HepG2 (cell line): Measurements from ENCODE around the gene ST6GALNAC3. TPM values are rescaled to one million over a fixed set of nuclear protein-coding genes. Genes with fewer than 3 reads are reported as not detected.

ENCODE experiments used
- ATAC-seq: fragments of 200-7000 bp; cut with Tn5 transposase; 3 replicates; pipeline ENCODE4 v1.9.1; 2020; ENCODE audit warnings: mild to moderate bottlenecking, moderate library complexity
- BruUV-seq: library from RNA; stranded (reverse); fragments of 400-500 nt; replicated peaks from 2 replicates; lab custom pipeline; 2021; lab: Mats Ljungman, UMichigan
- CTCF ChIA-PET: fragments of 300-600 bp; formaldehyde crosslinking; extraction: SDS; loops from one replicate; lab custom pipeline; 2021; ENCODE audit warnings: low total read pairs, inconsistent platforms, low intra/inter-chr PET ratio; lab: Yijun Ruan, JAX
- POLR2A ChIA-PET: fragments of 350-600 bp; sonication (Branson Sonifier 250); formaldehyde crosslinking; loops from one replicate; lab custom pipeline; 2020; ENCODE audit warnings: antibody characterized with exemption, inconsistent platforms; lab: Yijun Ruan, JAX
- DNase-seq: peaks from one replicate; pipeline ENCODE4 v3.0.0-alpha.2; 2015; ENCODE audit warnings: low spot score
- FAIRE-seq: peaks from 3 replicates; lab custom pipeline; 2011; peaks lifted over from hg19 to GRCh38; lab: Jason Lieb, UNC
- H2AFZ ChIP-seq: one replicate; pipeline ENCODE4 v1.6.1; 2011; ENCODE audit warnings: low read length, inconsistent platforms
- H3K27ac ChIP-seq: fragments of 300-600 bp; 3 replicates; pipeline ENCODE4 v1.8.0; 2011; ENCODE audit warnings: mixed run types, mild to moderate bottlenecking, mixed read lengths, low read length, inconsistent platforms; ENCODE audit not compliant: insufficient read depth; ENCODE audit errors: extremely low read length
- H3K27me3 ChIP-seq, 2 experiments: fragments of 200-600 bp in 1 of 2; 2 replicates in 1 of 2; 3 replicates in 1 of 2; pipeline versions ENCODE4 v1.6.0 to v1.8.0; 2011; ENCODE audit warnings: low read length in 2 of 2, mild to moderate bottlenecking in 2 of 2, moderate library complexity in 2 of 2, inconsistent platforms in 1 of 2; ENCODE audit not compliant: insufficient read depth in 2 of 2, control insufficient read depth in 1 of 2
- H3K36me3 ChIP-seq, 2 experiments: fragments of 200-600 bp in 1 of 2; replicated peaks in 1 of 2; 2 replicates in 1 of 2; 3 replicates in 1 of 2; pipeline versions ENCODE4 v1.5.1 to v1.8.0; 2011; ENCODE audit warnings: low read length in 2 of 2, inconsistent platforms in 1 of 2; ENCODE audit not compliant: insufficient read depth in 2 of 2, control insufficient read depth in 1 of 2
- H3K4me1 ChIP-seq: 2 replicates; pipeline ENCODE4 v1.5.1; 2012; ENCODE audit warnings: low read length, inconsistent platforms; ENCODE audit not compliant: insufficient read depth
- H3K4me2 ChIP-seq: 2 replicates; pipeline ENCODE4 v1.6.0; 2011; ENCODE audit warnings: low read depth, low read length, inconsistent platforms
- H3K4me3 ChIP-seq, 3 experiments: fragments of 200-600 bp in 1 of 3; sonication (generic), shearing (Covaris generic) in 1 of 3; replicated peaks in 1 of 3; 2 replicates each; pipeline ENCODE4 v1.5.1; 2011 to 2016; ENCODE audit warnings: low read length in 3 of 3, inconsistent platforms in 2 of 3, low read depth in 2 of 3, mild to moderate bottlenecking in 2 of 3, control low read depth in 1 of 3, mixed read lengths in 1 of 3; ENCODE audit not compliant: insufficient read depth in 1 of 3
- H3K79me2 ChIP-seq: one replicate; pipeline ENCODE4 v1.6.1; 2011; ENCODE audit warnings: low read length, inconsistent platforms; ENCODE audit not compliant: insufficient read depth
- H3K9ac ChIP-seq: 2 replicates; pipeline ENCODE4 v1.6.0; 2011; ENCODE audit warnings: mild to moderate bottlenecking, low read depth, low read length, inconsistent platforms; ENCODE audit not compliant: insufficient read depth
- H3K9me3 ChIP-seq: 2 replicates; pipeline ENCODE4 v1.5.1; 2012; ENCODE audit warnings: mild to moderate bottlenecking, low read length
- H4K20me1 ChIP-seq: 2 replicates; pipeline ENCODE4 v1.6.0; 2011; ENCODE audit warnings: inconsistent platforms, mild to moderate bottlenecking, low read length, moderate library complexity; ENCODE audit not compliant: insufficient read depth
- CBX5 ChIP-seq: sonication (generic); formaldehyde crosslinking; IDR thresholded peaks from 2 replicates; pipeline ENCODE4 v1.4.0; 2020; ENCODE audit warnings: missing genetic modification reagents, borderline replicate concordance
- EED ChIP-seq: sonication (generic); formaldehyde crosslinking; IDR thresholded peaks from 2 replicates; pipeline ENCODE4 v1.5.0; 2020; ENCODE audit warnings: mild to moderate bottlenecking, missing genetic modification reagents
- HINFP ChIP-seq: sonication (generic); formaldehyde crosslinking; IDR thresholded peaks from 2 replicates; pipeline ENCODE4 v1.4.0; 2020; ENCODE audit warnings: low read depth, mild to moderate bottlenecking, missing genetic modification reagents
- PLSCR1 ChIP-seq: sonication (generic); formaldehyde crosslinking; IDR thresholded peaks from 2 replicates; pipeline ENCODE4 v1.5.0; 2020; ENCODE audit warnings: missing genetic modification reagents, mild to moderate bottlenecking, borderline replicate concordance
- SOX6 ChIP-seq, 2 experiments: fragments of 450-650 bp in 1 of 2; sonication (generic) in 1 of 2; formaldehyde crosslinking in 1 of 2; IDR thresholded peaks; 2 replicates each; pipeline versions ENCODE4 v1.4.0 to v1.6.1; 2017 to 2020; ENCODE audit warnings: antibody characterized with exemption in 1 of 2, mild to moderate bottlenecking in 1 of 2, missing genetic modification reagents in 1 of 2
- TCF12 ChIP-seq, 2 experiments: fragments of 450-650 bp in 1 of 2; sonication (generic) in 1 of 2; formaldehyde crosslinking in 1 of 2; IDR thresholded peaks; 2 replicates each; pipeline versions ENCODE4 v1.6.1 to v1.8.0; 2017 to 2022; ENCODE audit warnings: antibody characterized with exemption in 1 of 2, mild to moderate bottlenecking in 1 of 2, missing genetic modification reagents in 1 of 2, moderate library complexity in 1 of 2
- ZC3H4 ChIP-seq: sonication (generic); formaldehyde crosslinking; IDR thresholded peaks from 2 replicates; pipeline ENCODE4 v1.4.0; 2020; ENCODE audit warnings: missing genetic modification reagents, borderline replicate concordance
- WGBS: methylation state at CpG from one replicate; pipeline ENCODE4 v1.1.6; 2017; ENCODE audit warnings: low lambda C conversion rate; 5-methylcytosine and 5-hydroxymethylcytosine counted together
- in situ Hi-C: cut with HindIII; loops from 2 replicates; pipeline ENCODE4 v1.10.0; 2017; ENCODE audit warnings: low pct_unique_long_range_greater_than_20kb; ENCODE audit not compliant: extremely low pct_ligation_motif_present
- intact Hi-C: fragments of 100-400 bp; cut with micrococcal nuclease; formaldehyde crosslinking; loops from one replicate; pipeline ENCODE4 v1.10.0; 2022; ENCODE audit not compliant: unreplicated experiment
- polyA plus RNA-seq, 8 experiments: library from polyadenylated mRNA; depleted of rRNA in 3 of 8; stranded (reverse) in 7 of 8; unstranded in 1 of 8; fragments of >200 nt; fragmentation: Illumina TruSeq in 4 of 8; extraction: Trizol in 4 of 8; gene quantifications; 2 replicates each; pipeline versions ENCODE4 v1.2.1 to v1.2.3, GENCODE V29; 2011 to 2016; ENCODE audit warnings: low read depth in 4 of 8, missing spikeins in 1 of 8, mixed read lengths in 1 of 8; ENCODE audit not compliant: insufficient read depth in 1 of 8
- total RNA-seq, 5 experiments: library from RNA; depleted of rRNA; stranded (reverse); fragments of >200 nt; fragmentation: Illumina TruSeq; extraction: Trizol; gene quantifications; 2 replicates each; pipeline ENCODE4 v1.2.3, GENCODE V29; 2016; ENCODE audit warnings: low read depth in 1 of 5
- TF ChIP-seq, protein P1 (sequence below): sonication (generic); formaldehyde crosslinking; IDR thresholded peaks from 2 replicates; pipeline ENCODE4 v1.4.0; 2020; ENCODE audit warnings: missing genetic modification reagents

The ST6GALNAC3 gene
- total and polyA plus RNA-seq, 2 of the 13 experiments (the other 11 are each of a cell fraction or from before 2014, with no cell fraction given) = not detected

GRCh38 chr1:76177615-76178014 is 103.1 kb downstream of the ST6GALNAC3 start:
- Histone ChIP-seq H3K9ac (no peak overlapping the region), H4K20me1 (no peaks in the 10 kb centered on the region), H3K79me2 (no peaks in the 10 kb centered on the region), H3K27me3 (no peaks in the 10 kb centered on the region), H2AFZ (no peak overlapping the region), H3K4me1 (peaks cover 17% of the 10 kb centered on the region), H3K27ac (no peak overlapping the region), H3K9me3 (no peaks in the 10 kb centered on the region), H3K4me2 (peak overlapping the region; percentile 29; the same call in 1 of the 2 replicates)
- no TSS peak for BruUV-seq
- DNase-seq (no peak), FAIRE-seq (no peak)
- in situ Hi-C loops = no loop called here
- CTCF ChIA-PET = no interaction called here
- POLR2A ChIA-PET = no interaction called here
- 8% methylated on average over 8 of the region's 8 CpGs for WGBS
- intact Hi-C loops = no loop called here
- no peak for TF ChIP-seq SOX6 (IDR thresholded peaks at IDR 0.05)
- no peak for TF ChIP-seq SOX6 (CRISPR knock-in tag; IDR thresholded peaks at IDR 0.05)
- TF ChIP-seq, all 625 proteins: peak for 0
- peak; percentile 79 for ATAC-seq
- Histone ChIP-seq H3K36me3 (no peaks in the 10 kb centered on the region), H3K4me3 (no peak overlapping the region)

DNA sequence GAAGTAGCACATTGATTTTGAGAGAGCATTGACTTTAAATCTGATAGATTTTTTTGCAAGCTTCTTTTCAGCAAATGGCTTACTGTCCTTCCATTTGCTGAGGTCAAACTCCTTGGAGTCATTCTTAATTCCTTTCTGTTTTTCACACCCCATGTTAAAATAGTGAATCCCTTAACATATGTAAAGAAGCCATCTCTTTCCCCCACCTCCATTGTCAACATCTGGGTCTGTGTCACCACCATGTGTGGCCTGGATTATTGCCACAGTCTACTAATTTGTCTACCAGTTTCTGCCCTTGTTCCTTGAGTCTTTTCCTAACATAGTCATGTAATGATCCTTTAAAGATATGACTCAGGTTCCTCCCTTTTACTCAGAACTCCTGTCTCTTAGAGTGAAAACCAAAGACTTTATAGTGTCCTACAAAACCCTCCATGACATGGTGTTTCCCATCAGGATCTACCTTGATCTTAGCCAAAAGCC is 104.7 kb downstream of the ST6GALNAC3 start:
- no peaks in the 10 kb centered on the region for H3K9me3 ChIP-seq
- H3K9ac ChIP-seq = no peak overlapping the region
- no peak overlapping the region for H2AFZ ChIP-seq
- peaks cover 17% of the 10 kb centered on the region for H3K4me1 ChIP-seq
- H3K79me2 ChIP-seq = no peaks in the 10 kb centered on the region
- BruUV-seq = no TSS peak
- no peaks in the 10 kb centered on the region for H3K36me3 ChIP-seq
- DNase-seq = no peak
- CTCF ChIA-PET = no interaction called here
- in situ Hi-C loops (no loop called here), intact Hi-C loops (no loop called here)
- no peak for FAIRE-seq
- no peaks in the 10 kb centered on the region for H4K20me1 ChIP-seq
- POLR2A ChIA-PET = no interaction called here
- no peak overlapping the region for H3K4me3 ChIP-seq
- ATAC-seq = no peak
- TF ChIP-seq HINFP (CRISPR knock-in tag) (no peak), EED (CRISPR knock-in tag) (no peak), PLSCR1 (CRISPR knock-in tag) (no peak), TCF12 (IDR thresholded peaks at IDR 0.05) (no peak), TCF12 (CRISPR knock-in tag; IDR thresholded peaks at IDR 0.05) (no peak), ZC3H4 (no peak), CBX5 (no peak)
- TF ChIP-seq, protein P1, sequence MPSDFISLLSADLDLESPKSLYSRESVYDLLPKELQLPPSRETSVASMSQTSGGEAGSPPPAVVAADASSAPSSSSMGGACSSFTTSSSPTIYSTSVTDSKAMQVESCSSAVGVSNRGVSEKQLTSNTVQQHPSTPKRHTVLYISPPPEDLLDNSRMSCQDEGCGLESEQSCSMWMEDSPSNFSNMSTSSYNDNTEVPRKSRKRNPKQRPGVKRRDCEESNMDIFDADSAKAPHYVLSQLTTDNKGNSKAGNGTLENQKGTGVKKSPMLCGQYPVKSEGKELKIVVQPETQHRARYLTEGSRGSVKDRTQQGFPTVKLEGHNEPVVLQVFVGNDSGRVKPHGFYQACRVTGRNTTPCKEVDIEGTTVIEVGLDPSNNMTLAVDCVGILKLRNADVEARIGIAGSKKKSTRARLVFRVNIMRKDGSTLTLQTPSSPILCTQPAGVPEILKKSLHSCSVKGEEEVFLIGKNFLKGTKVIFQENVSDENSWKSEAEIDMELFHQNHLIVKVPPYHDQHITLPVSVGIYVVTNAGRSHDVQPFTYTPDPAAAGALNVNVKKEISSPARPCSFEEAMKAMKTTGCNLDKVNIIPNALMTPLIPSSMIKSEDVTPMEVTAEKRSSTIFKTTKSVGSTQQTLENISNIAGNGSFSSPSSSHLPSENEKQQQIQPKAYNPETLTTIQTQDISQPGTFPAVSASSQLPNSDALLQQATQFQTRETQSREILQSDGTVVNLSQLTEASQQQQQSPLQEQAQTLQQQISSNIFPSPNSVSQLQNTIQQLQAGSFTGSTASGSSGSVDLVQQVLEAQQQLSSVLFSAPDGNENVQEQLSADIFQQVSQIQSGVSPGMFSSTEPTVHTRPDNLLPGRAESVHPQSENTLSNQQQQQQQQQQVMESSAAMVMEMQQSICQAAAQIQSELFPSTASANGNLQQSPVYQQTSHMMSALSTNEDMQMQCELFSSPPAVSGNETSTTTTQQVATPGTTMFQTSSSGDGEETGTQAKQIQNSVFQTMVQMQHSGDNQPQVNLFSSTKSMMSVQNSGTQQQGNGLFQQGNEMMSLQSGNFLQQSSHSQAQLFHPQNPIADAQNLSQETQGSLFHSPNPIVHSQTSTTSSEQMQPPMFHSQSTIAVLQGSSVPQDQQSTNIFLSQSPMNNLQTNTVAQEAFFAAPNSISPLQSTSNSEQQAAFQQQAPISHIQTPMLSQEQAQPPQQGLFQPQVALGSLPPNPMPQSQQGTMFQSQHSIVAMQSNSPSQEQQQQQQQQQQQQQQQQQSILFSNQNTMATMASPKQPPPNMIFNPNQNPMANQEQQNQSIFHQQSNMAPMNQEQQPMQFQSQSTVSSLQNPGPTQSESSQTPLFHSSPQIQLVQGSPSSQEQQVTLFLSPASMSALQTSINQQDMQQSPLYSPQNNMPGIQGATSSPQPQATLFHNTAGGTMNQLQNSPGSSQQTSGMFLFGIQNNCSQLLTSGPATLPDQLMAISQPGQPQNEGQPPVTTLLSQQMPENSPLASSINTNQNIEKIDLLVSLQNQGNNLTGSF = no peak
- no peak overlapping the region for H3K4me2 ChIP-seq
- no peaks in the 10 kb centered on the region for H3K27me3 ChIP-seq
- no peak overlapping the region for H3K27ac ChIP-seq
